Loucy (cell line): ENCODE measurements around the gene CTNNB1.

Experiments
- CTCF ChIP-seq: fragments of 200-600 bp; sonication (generic); conservative IDR thresholded peaks from 2 replicates; pipeline ENCODE4 v1.5.1; 2014; ENCODE audit warnings: mild to moderate bottlenecking, antibody characterized with exemption, low read length
- EZH2phosphoT487 ChIP-seq: fragments of 200-600 bp; IDR thresholded peaks from 2 replicates; pipeline ENCODE4 v1.6.1; 2018; ENCODE audit warnings: antibody characterized with exemption, mild to moderate bottlenecking, moderate library complexity, borderline replicate concordance

GRCh38 chr3:41159588-41160189 lies 39.6 kb upstream of the CTNNB1 start:
- no peak for TF ChIP-seq CTCF
- no peak for TF ChIP-seq EZH2phosphoT487
